OCI-LY3 (cell line): ENCODE data around the gene TNFRSF4.

Experiments
- H2AFZ ChIP-seq: fragments of 200-600, 300-600 bp; shearing (Covaris generic); 2 replicates; pipeline ENCODE4 v1.6.0; 2014; ENCODE audit warnings: antibody characterized with exemption, low read depth, low read length
- H3K27ac ChIP-seq: fragments of 200-600, 300-600 bp; sonication (generic); 2 replicates; pipeline ENCODE4 v1.5.1; 2014; ENCODE audit warnings: mild to moderate bottlenecking, low read length, moderate library complexity, mixed read lengths
- H3K27me3 ChIP-seq: fragments of 200-600, 300-600 bp; sonication (generic); 2 replicates; pipeline ENCODE4 v1.6.1; 2014; ENCODE audit warnings: low read depth, low read length, mixed read lengths
- H3K36me3 ChIP-seq: fragments of 200-600, 300-600 bp; sonication (generic); replicated peaks from 2 replicates; pipeline ENCODE3; 2014; ENCODE audit warnings: low read depth, low read length, mixed read lengths
- H3K4me1 ChIP-seq: fragments of 300-600, 200-600 bp; sonication (generic); 2 replicates; pipeline ENCODE4 v1.6.1; 2014; ENCODE audit warnings: low read length, mixed read lengths
- H3K4me2 ChIP-seq: fragments of 200-600, 300-600 bp; sonication (generic); 2 replicates; pipeline ENCODE4 v1.6.1; 2014; ENCODE audit warnings: low read length, mixed read lengths
- H3K4me3 ChIP-seq: fragments of 300-600, 200-600 bp; sonication (generic); 2 replicates; pipeline ENCODE4 v1.5.1; 2014; ENCODE audit warnings: antibody characterized with exemption, mild to moderate bottlenecking, low read length, moderate library complexity
- H3K79me2 ChIP-seq: fragments of 300-600, 200-600 bp; shearing (Covaris generic); 2 replicates; pipeline ENCODE4 v1.6.1; 2014; ENCODE audit warnings: mild to moderate bottlenecking, low read length, mixed read lengths
- H3K9ac ChIP-seq: fragments of 300-600, 200-600 bp; shearing (Covaris generic); 2 replicates; pipeline ENCODE4 v1.6.0; 2014; ENCODE audit warnings: mild to moderate bottlenecking, low read length, moderate library complexity
- H3K9me3 ChIP-seq: fragments of 200-600, 300-600 bp; shearing (Covaris generic); 2 replicates; pipeline ENCODE4 v1.6.1; 2014; ENCODE audit warnings: low read length, mixed read lengths; ENCODE audit not compliant: insufficient read depth
- H4K20me1 ChIP-seq: fragments of 200-600, 300-600 bp; sonication (generic); 2 replicates; pipeline ENCODE4 v1.6.1; 2016; ENCODE audit warnings: low read length, mixed read lengths; ENCODE audit not compliant: insufficient read depth
- CTCF ChIP-seq: fragments of 200-600, 300-600 bp; sonication (generic); IDR thresholded peaks from 2 replicates; pipeline ENCODE4 v1.5.1; 2014; ENCODE audit warnings: antibody characterized with exemption, low read length, low read depth
- EZH2phosphoT487 ChIP-seq: fragments of 200-600 bp; shearing (Covaris generic); IDR thresholded peaks from 2 replicates; pipeline ENCODE4 v1.6.1; 2018; ENCODE audit warnings: antibody characterized with exemption, mixed run types, low read depth

Gene TNFRSF4

GRCh38 chr1:1211541-1212441 is 2.2 kb downstream of the TNFRSF4 start:
- H3K4me2 ChIP-seq: no peak overlapping the region
- no peak for TF ChIP-seq CTCF
- TF ChIP-seq EZH2phosphoT487: no peak

GRCh38 chr1:1210726-1211540 is 3.0 kb downstream of the TNFRSF4 start:
- Histone ChIP-seq H3K79me2 (no peaks in the 10 kb centered on the region), H2AFZ (no peak overlapping the region), H3K27me3 (peaks cover 22% of the 10 kb centered on the region), H3K4me3 (no peak overlapping the region), H3K4me2 (no peak overlapping the region), H3K27ac (no peak overlapping the region), H3K9me3 (no peaks in the 10 kb centered on the region), H3K4me1 (peaks cover 29% of the 10 kb centered on the region), H3K9ac (no peak overlapping the region), H4K20me1 (no peaks in the 10 kb centered on the region), H3K36me3 (no peaks in the 10 kb centered on the region)
- TF ChIP-seq CTCF (no peak), EZH2phosphoT487 (no peak)

More at GRCh38 chr1:1211541-1212441, 2.2 kb downstream of the TNFRSF4 start:
- no peak overlapping the region for H3K9ac ChIP-seq
- H3K79me2 ChIP-seq: no peaks in the 10 kb centered on the region
- no peak overlapping the region for H3K27ac ChIP-seq
- H3K36me3 ChIP-seq: peaks cover 3% of the 10 kb centered on the region
- peaks cover 20% of the 10 kb centered on the region for H3K4me1 ChIP-seq
- no peaks in the 10 kb centered on the region for H4K20me1 ChIP-seq
- H2AFZ ChIP-seq: no peak overlapping the region
- peaks cover 14% of the 10 kb centered on the region for H3K27me3 ChIP-seq
- no peak overlapping the region for H3K4me3 ChIP-seq
- no peaks in the 10 kb centered on the region for H3K9me3 ChIP-seq

GRCh38 chr1:1208713-1209433 is 5.1 kb downstream of the TNFRSF4 start:
- Histone ChIP-seq H3K27me3 (peaks cover 25% of the 10 kb centered on the region), H3K79me2 (no peaks in the 10 kb centered on the region), H3K9me3 (no peaks in the 10 kb centered on the region), H3K27ac (no peak overlapping the region), H3K4me1 (peaks cover 13% of the 10 kb centered on the region), H3K9ac (no peak overlapping the region), H2AFZ (no peak overlapping the region), H3K4me3 (no peak overlapping the region), H3K36me3 (no peaks in the 10 kb centered on the region), H4K20me1 (no peaks in the 10 kb centered on the region), H3K4me2 (0 out of 2 replicates have a peak overlapping the region, but pooled peaks have one; percentile 14)
- TF ChIP-seq CTCF (no peak), EZH2phosphoT487 (no peak)
